Measurements from ENCODE around the gene PLD3. TPM values are rescaled to one million over a fixed set of nuclear protein-coding genes. Genes with fewer than 3 reads are reported as not detected.
A peak's percentile ranks its signal among the peaks of the same experiment; 100 is the strongest.
"Not testable (repeated sequence)": the region's sequence is repeated elsewhere in the genome, so short reads cannot be mapped to it uniquely, and the experiment has no call there.

Gene PLD3
- total RNA-seq, 1 donor from 2014 or later, result 280 TPM

DNA sequence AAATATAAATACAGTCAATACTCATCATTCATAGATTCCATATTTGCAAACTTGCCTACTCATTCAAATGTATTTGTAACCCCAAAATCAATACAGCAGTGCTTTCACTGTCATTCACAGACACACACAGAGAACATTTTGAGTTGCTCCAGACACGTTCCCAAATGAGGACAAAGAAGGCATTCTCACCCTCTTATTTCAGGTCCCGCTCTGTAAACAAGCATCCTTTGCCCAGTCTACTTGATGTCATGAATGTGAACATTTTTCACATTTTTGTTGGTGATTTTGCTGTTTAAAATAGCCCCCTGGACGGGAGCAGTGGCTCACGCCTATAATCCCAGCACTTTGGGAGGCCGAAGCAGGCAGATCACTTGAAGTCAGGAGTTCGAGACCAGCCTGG is 15.8 kb upstream of the PLD3 start:
- no peak for DNase-seq (ENCODE audit: low spot score)

DNA sequence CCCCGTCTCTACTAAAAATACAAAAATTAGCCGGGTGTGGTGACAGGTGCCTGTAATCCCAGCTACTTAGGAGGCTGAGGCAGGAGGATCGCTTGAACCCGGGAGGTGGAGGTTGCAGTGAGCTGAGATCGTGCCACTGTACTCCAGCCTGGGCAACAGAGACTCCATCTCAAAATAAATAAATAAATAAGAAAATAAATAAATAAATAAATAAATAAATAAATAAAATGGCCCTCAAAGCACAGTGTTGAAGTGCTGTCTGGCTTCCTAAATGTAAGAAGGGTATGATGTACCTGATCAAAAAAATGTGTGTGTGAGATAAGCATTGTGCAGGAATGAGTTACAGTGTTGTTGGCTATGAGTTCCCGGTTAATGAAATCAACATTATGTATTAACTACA is 15.4 kb upstream of the PLD3 start:
- not testable (repeated sequence) for DNase-seq (ENCODE audit: low spot score)

DNA sequence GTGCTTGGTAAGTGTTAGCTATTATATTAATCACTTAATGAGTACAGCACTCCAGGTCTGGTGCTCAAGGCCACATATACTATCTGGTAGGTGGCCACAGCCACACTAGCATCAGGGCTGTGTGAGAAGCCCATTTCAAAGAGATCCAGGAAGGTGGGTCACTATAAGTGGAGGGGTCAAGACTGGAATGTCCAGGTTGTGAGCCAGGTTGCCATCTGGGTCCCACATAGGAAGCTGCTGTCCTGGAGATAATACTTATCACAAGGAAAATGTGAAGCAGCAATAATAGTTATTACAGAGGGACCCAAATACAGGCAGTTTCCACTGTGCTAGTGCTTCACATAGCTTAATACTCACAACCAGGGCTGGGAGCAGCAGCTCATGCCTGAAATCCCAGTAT is 13.4 kb upstream of the PLD3 start:
- DNase-seq (ENCODE audit: low spot score), result no peak

GRCh38 chr19:40335855-40336600 is 12.5 kb upstream of the PLD3 start:
- no peak for DNase-seq (ENCODE audit: low spot score)

- DNase-seq (ENCODE audit: low spot score), result no peak
Observed at GRCh38 chr19:40336601-40336900, 11.9 kb upstream of the PLD3 start.

DNA sequence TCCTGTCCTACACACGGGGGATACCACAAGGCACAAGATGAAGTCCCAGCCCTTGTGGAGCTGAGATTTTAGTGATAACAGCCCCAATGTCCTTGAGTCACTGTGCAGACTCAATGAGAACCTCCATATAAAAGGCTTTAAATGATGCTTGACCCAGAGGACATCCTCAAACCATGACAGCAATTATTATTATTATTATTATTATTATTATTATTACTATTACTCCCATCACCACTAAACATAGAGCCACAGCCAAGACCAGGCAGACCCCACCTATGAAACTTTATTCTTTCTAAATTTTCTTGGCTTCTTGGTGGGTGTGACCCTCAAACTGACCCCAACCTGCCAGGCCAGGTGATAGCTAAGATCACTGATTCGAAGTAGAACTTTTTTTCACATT is 11.4 kb upstream of the PLD3 start:
- no peak for DNase-seq (ENCODE audit: low spot score)

DNA sequence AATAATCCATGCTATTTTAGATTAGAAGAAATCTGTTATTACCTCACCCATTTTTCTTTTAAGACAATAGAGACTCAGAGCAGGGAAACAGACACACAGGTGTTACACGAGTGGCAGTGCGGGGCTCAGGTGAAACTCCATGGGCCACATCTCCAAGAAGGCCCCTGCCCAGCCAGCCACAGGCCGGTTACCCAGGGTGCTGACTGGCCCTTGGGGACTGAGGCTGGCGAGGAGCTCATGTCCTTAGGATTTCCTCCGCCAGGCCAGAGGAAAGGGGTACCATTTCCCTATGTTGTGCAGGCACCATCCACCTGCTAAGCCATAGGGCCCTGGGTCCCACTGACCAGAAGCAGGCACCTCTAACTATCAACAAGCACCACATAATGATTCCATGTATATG is 10.9 kb upstream of the PLD3 start:
- DNase-seq (ENCODE audit: low spot score), result no peak

GRCh38 chr19:40339018-40339728 is 9.3 kb upstream of the PLD3 start:
- no peak for DNase-seq (ENCODE audit: low spot score)

GRCh38 chr19:40341601-40342482 is 6.7 kb upstream of the PLD3 start:
- no peak for DNase-seq (ENCODE audit: low spot score)

DNA sequence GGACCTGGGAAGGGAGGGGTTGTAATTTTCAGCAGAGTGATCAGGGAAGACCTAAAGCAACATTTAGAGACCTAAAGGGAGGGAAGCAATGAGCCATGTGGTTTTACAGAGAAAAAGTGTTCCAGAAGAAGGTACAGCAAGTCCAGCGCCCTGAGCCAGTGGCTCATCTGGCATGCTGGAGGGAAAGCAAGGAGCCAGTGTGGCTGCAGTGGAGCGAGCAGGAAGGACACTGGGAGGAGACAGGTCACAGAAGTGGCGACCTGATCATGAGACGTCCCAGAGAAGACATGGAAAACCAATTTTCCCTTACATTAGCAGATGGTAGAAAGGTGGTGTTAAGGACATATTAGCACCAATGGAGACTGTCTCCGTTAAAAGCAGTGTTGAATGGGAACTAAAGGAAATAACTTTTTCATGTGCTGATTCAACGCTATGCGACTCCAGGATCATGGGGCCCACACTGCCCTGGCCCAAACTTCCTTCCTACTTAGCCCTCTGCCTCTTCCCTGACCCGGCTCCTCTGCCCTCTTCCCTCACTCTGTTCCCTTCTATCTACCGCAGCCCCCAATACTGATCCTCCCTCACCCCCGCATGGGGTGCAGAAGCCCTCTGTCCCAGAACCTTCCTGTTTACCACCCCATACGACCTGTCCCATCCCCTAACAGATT is 5.7 kb upstream of the PLD3 start:
- DNase-seq (ENCODE audit: low spot score), result no peak

GRCh38 chr19:40344422-40344821 is 4.1 kb upstream of the PLD3 start:
- no peak for DNase-seq (ENCODE audit: low spot score)

- DNase-seq (ENCODE audit: low spot score), result peak; percentile 30
Observed at GRCh38 chr19:40348961-40349507, 539 bp downstream of the PLD3 start.

DNA sequence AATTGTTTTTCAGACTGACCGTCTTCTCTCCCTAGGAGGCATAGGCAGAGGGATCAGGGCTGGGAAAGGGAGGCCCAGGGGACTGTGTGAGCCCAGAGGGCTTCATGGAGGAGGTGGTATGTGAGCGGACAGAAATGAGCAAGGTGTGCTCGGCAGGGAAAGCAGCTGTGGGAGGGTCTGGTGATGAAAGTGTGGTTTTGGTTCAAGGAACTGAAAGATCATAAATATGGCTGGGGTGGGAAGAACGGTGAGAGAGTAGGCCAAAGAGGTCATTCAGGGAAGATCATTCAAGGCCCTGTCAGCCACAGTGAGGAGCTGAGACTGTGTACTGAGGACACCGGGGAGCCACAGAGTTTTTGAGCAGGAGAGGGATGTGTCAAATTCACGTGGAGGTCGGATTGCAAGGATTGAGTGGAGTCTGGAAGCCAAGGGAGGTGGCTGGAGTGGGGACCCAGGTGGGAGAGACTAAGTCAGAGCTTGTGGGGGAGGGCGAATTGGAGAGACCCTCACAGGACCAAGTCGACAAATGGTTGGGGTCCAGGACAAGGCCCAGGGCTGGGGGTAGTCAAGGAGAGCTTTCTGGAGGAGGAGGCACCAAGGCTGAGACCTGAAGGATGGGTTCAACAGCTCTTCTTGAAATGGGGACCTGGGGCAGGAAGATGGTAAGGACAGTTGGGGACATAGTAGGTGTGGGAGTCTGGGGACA is 7.6 kb downstream of the PLD3 start:
- DNase-seq (ENCODE audit: low spot score), result no peak

- no peak for DNase-seq (ENCODE audit: low spot score)
Observed at GRCh38 chr19:40356681-40357595, 8.4 kb downstream of the PLD3 start.

GRCh38 chr19:40357640-40358039 is 9.1 kb downstream of the PLD3 start:
- no peak for DNase-seq (ENCODE audit: low spot score)

DNA sequence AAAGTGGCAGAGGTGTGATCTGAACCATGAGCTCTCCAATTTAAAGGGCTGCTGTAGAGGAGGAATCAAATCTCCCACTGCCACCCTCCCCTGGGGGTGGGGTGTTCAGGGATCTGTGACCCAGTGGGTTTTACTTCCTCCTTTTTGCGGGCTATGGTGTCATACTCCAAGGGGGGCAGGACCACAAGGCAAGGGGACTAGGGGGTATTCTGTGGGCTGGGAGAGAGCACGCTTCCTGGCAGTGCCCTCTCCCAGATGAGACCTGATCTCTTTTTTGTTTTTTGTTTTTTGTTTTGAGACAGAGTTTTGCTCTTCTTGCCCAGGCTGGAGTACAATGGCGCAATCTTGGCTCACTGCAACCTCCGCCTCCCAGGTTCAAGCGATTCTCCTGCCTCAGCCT is 10.3 kb downstream of the PLD3 start:
- DNase-seq (ENCODE audit: low spot score), result no peak

GRCh38 chr19:40360020-40360707 is 11.7 kb downstream of the PLD3 start:
- DNase-seq (ENCODE audit: low spot score), result no peak

- DNase-seq (ENCODE audit: low spot score), result no peak
Observed at GRCh38 chr19:40360708-40361241, 12.3 kb downstream of the PLD3 start.

GRCh38 chr19:40362160-40362559 is 13.7 kb downstream of the PLD3 start:
- DNase-seq (ENCODE audit: low spot score), result no peak
